Chondrocyte (in vitro differentiated cells): ENCODE results near the gene KRTAP12-2. TPM values are rescaled to one million over a fixed set of nuclear protein-coding genes. Genes with fewer than 3 reads are reported as not detected.

Experiments used
- DNase-seq: peaks from one replicate; pipeline ENCODE4 v3.0.0; 2021; ENCODE audit warnings: mixed read lengths, low spot score
- H3K27ac Mint-ChIP-seq: one replicate; pipeline ENCODE4 v1.8.0; 2021; ENCODE audit warnings: mild to moderate bottlenecking, moderate library complexity, mixed read lengths; ENCODE audit not compliant: unreplicated experiment
- H3K27me3 Mint-ChIP-seq: 2 replicates; pipeline ENCODE4 v1.8.0; 2021; ENCODE audit warnings: low read depth, mixed read lengths
- H3K36me3 Mint-ChIP-seq: 2 replicates; pipeline ENCODE4 v1.8.0; 2021; ENCODE audit warnings: low read depth, mixed read lengths
- H3K4me1 Mint-ChIP-seq: 2 replicates; pipeline ENCODE4 v1.8.0; 2021; ENCODE audit warnings: low read depth, mild to moderate bottlenecking, mixed read lengths
- H3K4me3 Mint-ChIP-seq: one replicate; pipeline ENCODE4 v1.8.0; 2021; ENCODE audit warnings: mild to moderate bottlenecking, moderate library complexity, mixed read lengths; ENCODE audit not compliant: unreplicated experiment
- H3K9me3 Mint-ChIP-seq: 2 replicates; pipeline ENCODE4 v1.8.0; 2021; ENCODE audit warnings: low read depth, mixed read lengths
- total RNA-seq: library from RNA; stranded (reverse); gene quantifications from 3 replicates; pipeline ENCODE4 v1.2.1, GENCODE V29; 2021
- TF ChIP-seq, protein P1 (sequence below): fragments of 200-600 bp; sonication (generic); IDR thresholded peaks from 2 replicates; pipeline ENCODE4 v1.5.0; 2021; ENCODE audit warnings: antibody characterized with exemption, mild to moderate bottlenecking, moderate library complexity

Gene KRTAP12-2
- total RNA-seq, 1 donor from 2014 or later = not detected

DNA sequence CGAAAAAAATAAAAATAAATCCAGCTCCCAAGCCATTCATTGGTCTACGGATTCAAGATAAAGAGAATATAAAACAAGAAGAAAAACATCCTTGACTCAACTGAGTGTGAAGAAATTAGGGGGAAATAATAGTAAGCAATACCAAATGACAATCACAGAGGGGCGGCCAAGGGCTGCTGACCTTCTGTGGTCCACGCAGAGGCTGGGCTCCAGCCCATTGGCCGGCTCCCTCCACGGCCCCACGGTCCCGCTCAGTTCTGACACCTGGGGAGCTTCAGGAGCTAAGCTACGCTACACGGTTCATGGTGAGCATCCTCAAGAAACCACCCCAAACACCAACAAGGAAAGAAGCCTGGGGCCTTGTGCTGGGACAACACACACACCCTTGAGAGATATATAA lies 29.8 kb upstream of the KRTAP12-2 start:
- H3K27ac Mint-ChIP-seq = no peak overlapping the region
- TF ChIP-seq, protein P1, sequence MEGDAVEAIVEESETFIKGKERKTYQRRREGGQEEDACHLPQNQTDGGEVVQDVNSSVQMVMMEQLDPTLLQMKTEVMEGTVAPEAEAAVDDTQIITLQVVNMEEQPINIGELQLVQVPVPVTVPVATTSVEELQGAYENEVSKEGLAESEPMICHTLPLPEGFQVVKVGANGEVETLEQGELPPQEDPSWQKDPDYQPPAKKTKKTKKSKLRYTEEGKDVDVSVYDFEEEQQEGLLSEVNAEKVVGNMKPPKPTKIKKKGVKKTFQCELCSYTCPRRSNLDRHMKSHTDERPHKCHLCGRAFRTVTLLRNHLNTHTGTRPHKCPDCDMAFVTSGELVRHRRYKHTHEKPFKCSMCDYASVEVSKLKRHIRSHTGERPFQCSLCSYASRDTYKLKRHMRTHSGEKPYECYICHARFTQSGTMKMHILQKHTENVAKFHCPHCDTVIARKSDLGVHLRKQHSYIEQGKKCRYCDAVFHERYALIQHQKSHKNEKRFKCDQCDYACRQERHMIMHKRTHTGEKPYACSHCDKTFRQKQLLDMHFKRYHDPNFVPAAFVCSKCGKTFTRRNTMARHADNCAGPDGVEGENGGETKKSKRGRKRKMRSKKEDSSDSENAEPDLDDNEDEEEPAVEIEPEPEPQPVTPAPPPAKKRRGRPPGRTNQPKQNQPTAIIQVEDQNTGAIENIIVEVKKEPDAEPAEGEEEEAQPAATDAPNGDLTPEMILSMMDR = no peak
- peaks cover 54% of the 10 kb centered on the region for H3K27me3 Mint-ChIP-seq
- DNase-seq = no peak
- peaks cover 17% of the 10 kb centered on the region for H3K4me1 Mint-ChIP-seq
- peaks cover 5% of the 10 kb centered on the region for H3K36me3 Mint-ChIP-seq
- H3K4me3 Mint-ChIP-seq = no peak overlapping the region
- peaks cover 19% of the 10 kb centered on the region for H3K9me3 Mint-ChIP-seq

DNA sequence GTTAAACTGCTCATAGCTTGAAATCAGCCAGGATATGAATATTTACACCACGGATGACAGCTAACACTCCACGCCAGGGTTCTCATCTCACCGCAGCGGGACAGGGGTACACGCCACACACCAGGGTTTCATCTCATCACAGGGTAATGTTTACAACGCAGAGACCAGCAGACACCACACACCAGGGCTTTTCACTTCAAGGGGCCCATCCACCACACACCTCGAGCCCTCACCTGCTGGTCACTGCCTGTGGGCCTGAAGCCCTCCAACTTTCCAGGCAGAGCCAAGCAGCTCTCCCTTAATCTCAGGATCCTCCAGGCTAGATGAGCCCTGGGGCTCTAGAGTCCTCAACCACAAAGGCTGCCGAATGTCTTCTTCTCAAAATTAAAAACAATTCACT lies 28.9 kb upstream of the KRTAP12-2 start:
- TF ChIP-seq, protein P1 = no peak
- Mint-ChIP-seq H3K9me3 (peaks cover 19% of the 10 kb centered on the region), H3K36me3 (peaks cover 5% of the 10 kb centered on the region), H3K27me3 (peaks cover 51% of the 10 kb centered on the region), H3K27ac (no peak overlapping the region), H3K4me3 (no peak overlapping the region), H3K4me1 (peaks cover 17% of the 10 kb centered on the region)
- no peak for DNase-seq

DNA sequence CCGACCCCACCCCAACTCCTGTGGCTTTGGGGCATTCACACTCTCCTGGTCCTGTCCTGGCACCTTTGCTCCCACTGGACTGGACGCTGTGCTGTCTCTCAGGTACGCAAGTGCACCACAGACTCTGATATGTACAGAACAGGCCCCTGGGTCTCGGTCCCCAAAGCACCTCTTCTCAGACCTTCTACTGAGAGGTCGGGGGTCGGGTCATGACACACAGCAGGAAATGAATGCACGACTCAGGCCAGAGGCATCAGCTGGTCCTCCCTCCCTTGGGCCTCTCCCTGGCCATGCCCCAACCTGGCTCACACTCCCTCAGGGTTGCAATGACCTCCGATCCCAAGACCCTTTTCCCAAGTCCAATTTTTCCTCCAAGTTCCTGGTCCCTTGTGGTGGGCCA lies 28.5 kb upstream of the KRTAP12-2 start:
- DNase-seq = no peak
- Mint-ChIP-seq H3K27ac (no peak overlapping the region), H3K4me3 (no peak overlapping the region), H3K9me3 (peaks cover 19% of the 10 kb centered on the region), H3K27me3 (peaks cover 54% of the 10 kb centered on the region), H3K36me3 (peaks cover 5% of the 10 kb centered on the region), H3K4me1 (peaks cover 17% of the 10 kb centered on the region)
- TF ChIP-seq, protein P1 = no peak

DNA sequence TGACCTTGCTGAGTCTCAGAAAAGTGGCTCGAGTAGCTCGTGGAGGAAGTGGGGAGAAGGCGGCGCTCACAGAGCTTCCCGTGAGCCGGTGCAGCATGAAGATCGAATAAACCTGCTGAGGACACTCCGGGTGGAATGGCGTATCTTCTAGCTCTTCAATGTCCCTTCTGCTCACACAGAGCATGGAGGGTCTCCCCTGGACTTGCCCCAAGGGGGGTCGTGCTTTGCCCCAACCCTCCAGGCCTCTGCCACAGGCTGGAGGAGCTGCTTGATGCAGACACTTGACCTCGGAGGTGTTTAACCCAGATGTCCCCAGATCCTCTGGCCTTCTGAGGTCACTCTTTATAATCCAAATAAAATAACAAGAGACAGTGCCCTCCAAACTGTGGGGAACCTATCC lies 28.0 kb upstream of the KRTAP12-2 start:
- peaks cover 17% of the 10 kb centered on the region for H3K4me1 Mint-ChIP-seq
- TF ChIP-seq, protein P1 = no peak

DNA sequence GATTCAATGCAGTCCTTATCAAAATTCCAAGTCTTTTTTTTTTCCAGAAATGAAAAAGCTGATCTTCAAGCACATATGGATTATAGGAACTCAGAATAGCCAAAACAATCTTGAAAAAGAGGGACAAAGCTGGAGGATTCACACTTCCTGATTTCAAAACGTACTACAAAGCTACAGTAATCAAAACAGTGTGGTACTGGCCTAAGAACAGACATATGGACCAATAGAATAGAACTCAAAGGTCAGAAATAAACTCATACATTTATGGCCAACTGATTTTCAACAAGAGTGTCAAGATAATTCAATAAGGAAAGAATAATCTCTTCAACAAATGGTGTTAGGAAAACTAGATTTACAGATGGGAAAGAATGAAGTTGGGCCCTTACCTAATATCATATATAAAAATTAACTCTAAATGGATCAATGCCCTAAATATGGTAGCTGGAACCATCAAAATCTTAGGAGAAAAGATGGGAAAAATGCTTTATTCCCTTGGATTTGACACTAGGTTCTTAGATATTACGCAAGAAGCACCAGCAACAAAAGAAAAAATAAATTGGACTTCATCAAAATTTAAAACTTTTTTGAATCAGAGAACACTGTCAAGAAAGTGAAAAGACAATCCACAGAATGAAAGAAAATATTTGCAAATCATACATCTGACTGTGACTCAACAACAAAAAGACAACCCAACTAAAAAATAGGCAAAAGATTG lies 26.2 kb upstream of the KRTAP12-2 start:
- no peak overlapping the region for H3K27ac Mint-ChIP-seq
- no peak overlapping the region for H3K4me3 Mint-ChIP-seq
- H3K4me1 Mint-ChIP-seq = peaks cover 9% of the 10 kb centered on the region
- peaks cover 5% of the 10 kb centered on the region for H3K36me3 Mint-ChIP-seq
- no peak for DNase-seq
- peaks cover 48% of the 10 kb centered on the region for H3K27me3 Mint-ChIP-seq
- TF ChIP-seq, protein P1 = no peak
- H3K9me3 Mint-ChIP-seq = peaks cover 19% of the 10 kb centered on the region

More for the DNA sequence above, 28.0 kb upstream of the KRTAP12-2 start:
- no peak for DNase-seq
- peaks cover 19% of the 10 kb centered on the region for H3K9me3 Mint-ChIP-seq
- H3K4me3 Mint-ChIP-seq = no peak overlapping the region
- no peak overlapping the region for H3K27ac Mint-ChIP-seq
- peaks cover 5% of the 10 kb centered on the region for H3K36me3 Mint-ChIP-seq
- H3K27me3 Mint-ChIP-seq = peaks cover 53% of the 10 kb centered on the region
